Tibial artery (tissue), 4 donors: ENCODE results near the gene CSNK1A1.
A peak's percentile ranks its signal among the peaks of the same experiment; 100 is the strongest.

Experiments used
- DNase-seq, 2 donors: peaks; one replicate each; pipeline ENCODE4 v3.0.0-alpha.2; 2019
- H3K27ac ChIP-seq, 2 donors: fragments of 200-600 bp; sonication (generic) in 1 of 2; 1 replicate in 1 of 2; 2 replicates in 1 of 2; pipeline ENCODE4 v1.5.1; 2018 to 2019; ENCODE audit warnings: mild to moderate bottlenecking in 1 of 2
- H3K27me3 ChIP-seq, 2 donors: fragments of 200-600 bp; sonication (generic) in 1 of 2; one replicate each; pipeline versions ENCODE4 v1.5.1 to v1.6.0; 2016 to 2019
- H3K36me3 ChIP-seq, 3 donors: fragments of 200-600 bp; sonication (generic) in 2 of 3; one replicate each; pipeline ENCODE4 v1.5.1; 2016 to 2019; ENCODE audit warnings: mild to moderate bottlenecking in 2 of 3
- H3K4me1 ChIP-seq, 4 donors: fragments of 200-600 bp; sonication (generic) in 2 of 4; 1 replicate in 3 of 4; 2 replicates in 1 of 4; pipeline ENCODE4 v1.5.1; 2016 to 2019
- H3K4me3 ChIP-seq, 2 donors: fragments of 200-600 bp; sonication (generic) in 1 of 2; 1 replicate in 1 of 2; 2 replicates in 1 of 2; pipeline ENCODE4 v1.5.1; 2018 to 2019; ENCODE audit warnings: mild to moderate bottlenecking in 2 of 2
- H3K9me3 ChIP-seq, 3 donors: fragments of 200-600 bp; sonication (generic) in 1 of 3; one replicate each; pipeline ENCODE4 v1.5.1; 2016 to 2019
- CTCF ChIP-seq, 2 experiments: fragments of 200-600 bp in 1 of 2; fragments of 450-650 bp in 1 of 2; IDR thresholded peaks; one replicate each; pipeline ENCODE4 v1.5.1; 2017 to 2019; ENCODE audit warnings: antibody characterized with exemption in 2 of 2, mild to moderate bottlenecking in 1 of 2, moderate library complexity in 1 of 2
- intact Hi-C: fragments of 100-400 bp; cut with DNase I; formaldehyde crosslinking; loops from one replicate; pipeline ENCODE4 v1.15.0; 2023; ENCODE audit warnings: low total_unique reads

CSNK1A1 gene

GRCh38 chr5:149528281-149529060, 22.8 kb downstream of the CSNK1A1 start:
- Histone ChIP-seq H3K4me3 (no peak overlapping the region), H3K27me3 (no peaks in the 10 kb centered on the region), H3K27ac (peak overlapping the region in 1 of 2 donors; percentile 13), H3K4me1 (peaks cover 0 to 99% (median 42%) of the 10 kb centered on the region in 4 donors), H3K36me3 (peaks cover 0 to 7% (median under 1%) of the 10 kb centered on the region in 3 donors), H3K9me3 (no peaks in the 10 kb centered on the region)
- no peak for TF ChIP-seq CTCF (IDR thresholded peaks at IDR 0.05)
- intact Hi-C loops = no loop called here
- no peak for DNase-seq

- Histone ChIP-seq H3K27ac (peak overlapping the region in 1 of 2 donors; percentile 42), H3K4me3 (no peak overlapping the region), H3K9me3 (no peaks in the 10 kb centered on the region), H3K4me1 (peaks cover 0 to 98% (median 40%) of the 10 kb centered on the region in 4 donors), H3K27me3 (no peaks in the 10 kb centered on the region), H3K36me3 (peaks cover 6 to 12% (median 6%) of the 10 kb centered on the region in 3 donors)
- intact Hi-C loops = no loop called here
- DNase-seq = no peak
- no peak for TF ChIP-seq CTCF (IDR thresholded peaks at IDR 0.05)
These were observed 24.2 kb downstream of the CSNK1A1 start for GRCh38 chr5:149526845-149527590.

- Histone ChIP-seq H3K27me3 (no peaks in the 10 kb centered on the region), H3K4me1 (peaks cover 0 to 99% (median 54%) of the 10 kb centered on the region in 4 donors)
These were observed 29.2 kb downstream of the CSNK1A1 start for GRCh38 chr5:149521739-149522685.

GRCh38 chr5:149519601-149520000, 31.6 kb downstream of the CSNK1A1 start:
- H3K36me3 ChIP-seq = peaks cover 6 to 12% (median 6%) of the 10 kb centered on the region in 3 donors
- no peak for TF ChIP-seq CTCF (IDR thresholded peaks at IDR 0.05)
- H3K4me1 ChIP-seq = peaks cover 0 to 99% (median 49%) of the 10 kb centered on the region in 4 donors
- H3K4me3 ChIP-seq = no peak overlapping the region
- H3K27ac ChIP-seq = peak overlapping the region in 1 of 2 donors; percentile 19
- DNase-seq = no peak
- intact Hi-C loops = no loop called here
- no peaks in the 10 kb centered on the region for H3K9me3 ChIP-seq
- H3K27me3 ChIP-seq = no peaks in the 10 kb centered on the region

More at GRCh38 chr5:149521739-149522685, 29.2 kb downstream of the CSNK1A1 start:
- TF ChIP-seq CTCF (IDR thresholded peaks at IDR 0.05) = no peak
- DNase-seq = no peak
- intact Hi-C loops = no loop called here
- no peak overlapping the region for H3K27ac ChIP-seq
- no peaks in the 10 kb centered on the region for H3K9me3 ChIP-seq
- no peak overlapping the region for H3K4me3 ChIP-seq
- H3K36me3 ChIP-seq = peaks cover 6 to 12% (median 6%) of the 10 kb centered on the region in 3 donors

GRCh38 chr5:149518620-149519019, 32.6 kb downstream of the CSNK1A1 start:
- Histone ChIP-seq H3K27ac (peak overlapping the region; percentile 20 to 26), H3K27me3 (no peaks in the 10 kb centered on the region), H3K9me3 (no peaks in the 10 kb centered on the region), H3K4me1 (peaks cover 0 to 99% (median 48%) of the 10 kb centered on the region in 4 donors), H3K36me3 (peaks cover 6% of the 10 kb centered on the region in 3 donors), H3K4me3 (no peak overlapping the region)
- no peak for TF ChIP-seq CTCF (IDR thresholded peaks at IDR 0.05)
- intact Hi-C loops = no loop called here
- no peak for DNase-seq
